Amniotic epithelial cell (primary cell): ENCODE measurements around the gene PRKG1.

Source experiments
- DNase-seq: peaks from one replicate; pipeline ENCODE4 v3.0.0-alpha.2; 2010; ENCODE audit warnings: low read depth

The PRKG1 gene

DNA sequence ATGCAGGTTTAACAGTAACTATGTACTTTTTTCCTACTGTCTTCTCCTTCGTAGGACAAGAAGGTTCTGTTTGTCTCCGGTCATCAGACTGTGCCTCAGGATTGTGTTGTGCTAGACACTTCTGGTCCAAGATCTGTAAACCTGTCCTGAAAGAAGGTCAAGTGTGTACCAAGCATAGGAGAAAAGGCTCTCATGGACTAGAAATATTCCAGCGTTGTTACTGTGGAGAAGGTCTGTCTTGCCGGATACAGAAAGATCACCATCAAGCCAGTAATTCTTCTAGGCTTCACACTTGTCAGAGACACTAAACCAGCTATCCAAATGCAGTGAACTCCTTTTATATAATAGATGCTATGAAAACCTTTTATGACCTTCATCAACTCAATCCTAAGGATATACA, 1242.2 kb downstream of the PRKG1 start:
- DNase-seq: no peak

DNA sequence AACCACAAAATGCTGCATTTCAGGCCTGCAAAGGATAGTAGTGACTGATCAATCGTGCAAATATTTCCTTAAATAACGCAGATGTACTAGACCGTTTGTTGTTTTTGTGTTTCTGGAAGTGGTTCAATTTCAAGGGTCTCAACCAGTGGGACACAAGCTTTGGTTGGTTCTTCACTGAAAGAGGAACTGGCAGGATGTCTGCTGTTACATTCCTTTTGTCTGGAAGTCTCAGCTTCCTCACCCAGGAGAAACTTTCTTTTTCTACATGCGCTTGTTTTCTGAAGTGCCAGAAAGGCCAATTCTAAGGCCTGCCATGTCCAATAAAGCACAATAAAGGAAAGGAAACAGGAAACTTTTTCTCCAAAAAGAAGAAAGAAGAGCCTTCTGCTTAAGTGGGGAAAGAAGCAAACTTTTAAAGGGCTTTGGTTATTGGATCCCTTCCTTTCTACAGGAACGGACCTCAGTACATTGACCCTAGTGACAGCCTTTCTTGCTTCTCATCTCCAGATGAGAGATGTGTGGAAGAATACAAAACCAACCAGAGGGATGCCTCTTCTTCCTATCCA, 1243.9 kb downstream of the PRKG1 start:
- peak; percentile 47 for DNase-seq

DNA sequence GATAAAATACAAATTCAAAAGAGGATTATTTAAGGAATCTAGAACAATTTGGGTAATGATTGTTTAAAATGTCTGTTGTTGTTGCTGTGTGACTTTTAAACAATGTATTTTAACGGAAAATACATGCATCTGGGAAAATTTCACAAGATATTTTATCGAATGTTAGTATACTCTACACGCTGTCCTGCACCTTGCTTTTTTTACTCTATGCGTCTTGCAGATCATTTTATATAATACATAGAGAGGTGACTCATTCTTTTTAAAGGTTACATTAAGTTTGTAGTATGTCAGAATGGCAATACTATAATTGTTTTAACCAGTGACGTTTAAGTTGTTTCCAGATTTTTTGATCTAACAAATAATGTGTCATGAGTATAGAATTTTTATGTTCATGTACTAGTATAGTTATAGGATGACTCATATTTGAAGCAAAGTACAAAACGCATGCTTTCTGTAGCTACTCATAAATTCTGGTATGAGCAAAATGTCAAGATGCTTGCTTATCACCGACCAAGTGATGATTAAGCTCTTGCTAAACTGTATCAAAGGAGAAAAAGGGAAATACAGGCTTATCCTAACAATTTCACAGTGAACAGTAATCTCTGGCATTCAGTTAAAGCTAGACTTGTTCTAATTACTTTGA, 1244.7 kb downstream of the PRKG1 start:
- DNase-seq: peak; percentile 98

DNA sequence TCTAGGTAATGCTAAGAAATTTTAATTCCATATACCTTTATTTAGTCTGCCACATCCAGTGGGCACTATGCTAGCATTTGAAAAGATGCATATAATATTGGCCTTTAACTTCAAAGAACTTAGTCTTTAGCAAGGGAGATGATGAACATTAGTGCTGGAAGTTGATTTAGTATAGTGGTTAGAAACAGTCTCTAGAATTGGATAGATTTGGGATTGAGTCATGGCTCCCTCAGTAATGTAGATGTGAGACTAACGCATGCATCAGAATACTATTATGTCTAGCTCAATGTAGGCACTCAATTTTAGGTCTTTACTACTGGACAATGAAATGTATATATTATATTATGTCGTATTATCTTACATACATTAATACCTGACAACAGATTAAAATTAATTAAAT, 1245.6 kb downstream of the PRKG1 start:
- peak; percentile 74 for DNase-seq

DNA sequence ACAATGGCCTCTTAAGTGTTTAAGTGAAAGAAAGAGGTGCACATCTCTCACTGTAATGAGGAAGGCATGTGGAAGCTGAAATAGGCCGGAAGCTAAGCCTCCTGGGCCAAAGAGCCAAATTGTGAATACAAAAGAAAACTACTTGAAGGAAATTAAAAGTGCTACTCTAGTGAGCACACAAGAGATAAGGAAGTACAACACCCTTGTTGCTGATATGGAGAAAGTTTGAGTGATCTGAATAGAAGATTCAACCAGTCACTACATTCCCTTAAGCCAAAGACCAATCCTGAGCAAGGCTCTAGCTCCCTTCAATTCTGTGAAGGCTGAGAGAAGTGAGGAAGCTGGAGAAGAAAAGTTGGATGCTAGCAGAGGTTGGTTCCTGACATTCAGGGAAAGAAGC, 1248.0 kb downstream of the PRKG1 start:
- DNase-seq: no peak

DNA sequence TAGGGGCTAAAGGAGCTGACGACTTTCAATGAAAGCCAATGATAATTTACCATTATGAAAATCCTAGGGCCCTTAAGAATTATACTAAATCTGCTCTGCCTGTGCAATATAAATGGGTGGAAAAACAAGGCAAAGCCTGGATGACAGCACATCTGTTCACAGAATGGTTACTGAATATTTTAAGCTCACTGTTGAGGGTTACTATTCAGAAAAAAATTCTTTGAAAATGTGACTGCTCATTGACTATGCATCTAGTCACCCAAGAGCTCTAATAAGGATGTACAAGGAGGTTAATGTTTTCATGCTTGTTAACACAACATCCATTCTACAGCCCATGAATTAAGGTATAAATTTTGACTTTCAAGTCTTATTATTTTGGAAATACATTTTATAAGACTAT, 1248.6 kb downstream of the PRKG1 start:
- no peak for DNase-seq

DNA sequence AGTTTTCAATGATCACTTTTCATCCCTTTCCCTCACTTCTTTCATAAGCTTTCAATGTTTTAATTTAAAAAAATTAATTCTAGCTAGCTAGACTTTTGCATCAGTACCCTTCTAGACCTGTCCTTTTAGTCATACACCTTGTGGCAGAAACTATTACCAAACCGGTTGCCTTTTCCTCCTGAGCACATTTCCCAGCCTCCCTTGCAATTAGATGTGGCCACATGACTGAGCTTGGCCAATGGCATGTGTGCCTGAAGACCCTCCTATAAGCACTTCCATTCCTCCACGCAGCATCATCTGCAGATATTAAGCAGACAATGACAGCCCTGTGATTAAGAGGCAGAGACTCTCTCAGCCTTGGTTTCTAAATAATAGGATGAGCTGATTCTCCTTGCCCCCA, 1252.1 kb downstream of the PRKG1 start:
- DNase-seq: no peak

DNA sequence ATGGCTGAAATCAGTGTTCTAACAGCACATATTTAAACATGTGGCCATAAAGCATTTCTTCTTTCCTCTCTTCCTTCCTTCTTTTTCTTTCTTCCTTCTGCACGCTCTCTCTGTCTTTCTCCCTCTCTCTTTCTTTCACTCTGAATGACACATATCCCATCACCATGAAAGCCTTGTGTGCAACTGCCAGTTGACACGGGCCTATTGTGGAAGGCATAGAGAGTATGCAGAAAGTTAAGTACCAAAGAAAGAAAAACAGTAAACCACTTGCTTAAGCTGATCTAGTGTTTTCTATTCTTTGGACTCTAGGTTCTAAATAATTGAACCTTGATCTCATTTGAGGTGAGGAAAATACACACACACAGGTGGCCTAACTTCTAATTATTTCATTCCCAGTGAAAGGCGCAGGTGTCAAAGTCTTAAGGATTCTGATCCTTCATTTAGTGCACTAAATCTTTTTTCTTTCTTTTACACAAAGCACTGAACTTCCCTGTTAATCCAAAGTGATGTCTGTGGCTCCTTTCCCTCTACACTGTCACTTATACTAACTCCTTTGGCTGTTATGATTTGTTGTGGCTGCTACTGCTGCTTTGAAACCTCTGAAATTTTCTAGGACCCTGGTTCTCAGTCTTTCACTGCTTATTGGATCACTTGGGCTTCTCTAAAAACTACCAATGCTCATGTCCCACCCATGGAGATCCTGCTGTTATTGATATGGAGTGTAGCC, 1257.5 kb downstream of the PRKG1 start:
- no peak for DNase-seq

DNA sequence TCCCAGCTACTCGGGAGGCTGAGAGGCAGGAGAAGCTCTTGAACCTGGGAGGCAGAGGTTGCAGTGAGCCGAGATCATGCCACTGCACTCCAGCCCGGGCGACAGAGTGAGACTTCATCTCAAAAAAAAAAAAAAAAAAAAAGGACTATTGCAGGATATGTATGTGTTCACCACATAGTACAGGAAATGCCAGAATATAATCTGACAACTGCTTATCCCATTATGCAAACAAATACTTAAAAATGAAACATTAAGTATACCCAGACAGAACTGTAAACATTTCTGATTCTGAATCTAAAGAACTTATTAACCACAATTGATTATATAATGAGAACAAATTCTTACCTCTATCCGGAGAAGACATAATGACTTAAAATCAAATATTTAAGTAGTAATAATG, 1258.5 kb downstream of the PRKG1 start:
- DNase-seq: no peak

DNA sequence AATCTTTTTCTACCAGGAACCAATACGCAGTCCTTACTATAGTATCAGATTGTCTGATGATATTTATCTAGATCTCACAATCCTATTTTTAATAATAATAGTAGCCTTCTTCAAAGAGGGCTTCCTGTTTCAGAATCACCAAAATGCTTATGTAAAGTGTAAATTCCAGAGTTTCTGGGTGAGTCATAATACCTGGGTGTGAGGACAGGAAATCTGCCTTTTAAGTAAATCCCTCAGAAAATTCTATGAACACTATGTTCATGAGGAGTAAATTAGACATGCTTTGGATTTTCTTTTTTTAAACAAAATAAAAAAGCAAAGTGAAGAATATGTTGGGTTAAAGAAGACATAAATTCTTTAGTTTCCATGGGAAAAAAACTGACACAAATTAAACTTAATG, 1260.3 kb downstream of the PRKG1 start:
- DNase-seq: no peak

DNA sequence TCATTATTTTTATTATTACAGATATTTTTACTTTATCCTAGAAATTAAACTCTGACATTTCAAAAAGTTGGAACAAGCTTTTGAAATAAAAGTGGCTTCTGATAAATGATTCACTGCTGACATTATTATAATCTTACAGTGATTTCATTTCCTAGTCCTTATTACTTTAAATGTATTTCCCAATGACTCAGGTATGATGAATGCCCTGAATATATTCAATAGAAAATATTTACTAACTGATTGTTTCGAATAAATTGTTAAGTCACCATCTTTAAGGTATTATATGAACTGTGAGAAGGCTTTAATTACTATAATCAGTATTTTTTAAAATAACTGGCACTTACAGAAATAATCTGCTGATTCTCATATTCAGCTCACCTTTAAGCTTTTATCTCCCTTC, 1261.4 kb downstream of the PRKG1 start:
- DNase-seq: no peak

DNA sequence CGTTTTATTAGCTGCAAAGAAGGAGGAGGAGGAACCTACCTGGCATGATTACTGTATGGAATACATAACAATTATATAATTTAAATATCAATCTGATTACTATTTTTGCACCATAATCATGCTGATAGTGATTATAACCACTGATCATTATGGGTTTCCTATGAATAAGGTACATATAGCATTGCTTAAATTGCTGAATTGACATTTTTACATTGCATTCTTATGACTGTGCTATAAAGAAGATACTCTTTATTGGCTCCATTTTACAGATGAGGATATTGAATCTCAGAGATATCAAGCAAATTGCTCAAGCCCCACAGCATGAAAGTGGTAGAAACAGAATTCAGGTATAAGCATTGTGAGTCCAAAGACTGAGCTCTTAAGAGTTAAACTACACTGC, 1262.9 kb downstream of the PRKG1 start:
- DNase-seq: no peak

DNA sequence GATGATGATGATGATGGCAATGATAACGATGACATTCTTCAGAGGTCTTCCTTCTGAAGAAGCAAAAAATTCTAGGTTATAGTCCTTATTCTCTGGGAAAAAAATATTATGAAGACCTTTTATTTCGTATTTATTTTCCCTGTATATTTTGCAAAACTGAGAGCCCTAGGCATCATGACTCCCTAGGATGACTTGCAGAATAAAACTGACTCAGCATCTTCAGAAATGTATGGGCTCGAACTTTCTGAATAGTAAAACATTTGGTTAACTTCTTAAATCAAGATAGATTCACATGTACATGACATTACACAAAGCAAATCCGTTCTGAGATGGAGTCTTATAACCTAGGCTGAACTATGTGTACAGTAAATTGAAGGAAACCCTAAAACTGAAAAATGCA, 1269.2 kb downstream of the PRKG1 start:
- no peak for DNase-seq

DNA sequence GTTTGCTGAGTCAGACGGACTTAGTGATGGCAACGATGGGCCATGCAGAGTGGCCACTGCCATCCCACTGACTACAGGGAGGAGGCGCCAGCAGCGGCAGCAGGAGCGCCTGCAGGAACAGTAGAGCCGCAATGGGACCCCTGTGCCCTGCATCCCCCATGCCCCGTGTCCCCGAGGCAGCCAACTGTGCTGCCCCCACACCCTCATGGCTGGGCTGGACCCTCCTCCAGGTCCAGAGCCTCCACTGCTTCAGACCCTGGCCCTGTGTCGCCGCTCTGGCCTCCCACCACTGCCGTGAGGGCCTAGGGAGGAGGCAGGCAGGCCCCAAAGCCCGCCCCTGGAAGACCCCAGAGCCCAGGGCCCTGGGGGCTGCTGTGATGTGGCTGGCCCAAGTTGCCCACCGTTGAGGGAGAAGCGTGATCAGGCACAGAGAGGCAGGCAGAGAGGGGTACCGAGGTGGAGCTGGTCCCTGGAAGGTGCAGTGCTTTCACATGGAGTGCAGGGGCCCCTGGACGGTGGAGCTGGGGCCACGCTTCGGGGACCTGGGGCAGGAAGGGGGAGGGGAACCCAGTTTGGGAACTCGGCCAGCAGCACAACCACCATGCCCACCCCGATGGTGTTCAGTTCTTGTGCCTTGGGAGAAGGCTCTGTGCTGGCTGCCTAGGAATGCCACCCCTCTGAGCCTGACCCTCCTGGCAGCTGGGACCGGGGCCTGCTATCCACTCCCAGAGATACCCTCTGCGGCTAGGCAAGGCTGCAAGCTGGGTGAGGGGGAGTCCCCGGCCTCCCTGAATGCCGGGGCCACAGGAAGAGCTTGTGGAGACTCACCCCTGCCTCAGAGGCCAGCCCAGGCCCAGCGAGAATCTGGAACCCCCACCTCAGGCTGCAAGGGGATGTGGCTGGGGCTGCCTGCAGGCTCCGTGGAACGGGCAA, 1272.4 kb downstream of the PRKG1 start:
- no peak for DNase-seq

DNA sequence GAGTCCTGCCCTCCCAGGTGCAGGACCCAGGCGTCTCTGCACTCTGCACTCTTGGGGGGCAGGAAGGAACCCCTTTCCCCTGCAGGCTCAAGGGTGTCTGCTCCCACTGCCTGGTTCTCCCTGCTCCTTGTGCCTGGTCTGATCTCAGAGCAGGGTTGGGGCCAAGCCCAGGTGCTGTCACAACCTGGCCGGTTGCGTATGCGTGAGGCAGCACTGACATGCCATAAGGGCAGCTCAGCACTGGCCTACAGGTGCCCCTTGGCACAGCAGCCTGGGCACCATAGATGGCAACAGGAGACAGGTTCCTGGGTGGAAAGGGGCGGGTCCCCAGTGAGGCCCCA, 1273.0 kb downstream of the PRKG1 start:
- no peak for DNase-seq
